ENCODE measurements around the gene PIK3C2B.
A peak's percentile ranks its signal among the peaks of the same experiment; 100 is the strongest.
"Not testable (repeated sequence)": the region's sequence is repeated elsewhere in the genome, so short reads cannot be mapped to it uniquely, and the experiment has no call there.

PIK3C2B gene, protein sequence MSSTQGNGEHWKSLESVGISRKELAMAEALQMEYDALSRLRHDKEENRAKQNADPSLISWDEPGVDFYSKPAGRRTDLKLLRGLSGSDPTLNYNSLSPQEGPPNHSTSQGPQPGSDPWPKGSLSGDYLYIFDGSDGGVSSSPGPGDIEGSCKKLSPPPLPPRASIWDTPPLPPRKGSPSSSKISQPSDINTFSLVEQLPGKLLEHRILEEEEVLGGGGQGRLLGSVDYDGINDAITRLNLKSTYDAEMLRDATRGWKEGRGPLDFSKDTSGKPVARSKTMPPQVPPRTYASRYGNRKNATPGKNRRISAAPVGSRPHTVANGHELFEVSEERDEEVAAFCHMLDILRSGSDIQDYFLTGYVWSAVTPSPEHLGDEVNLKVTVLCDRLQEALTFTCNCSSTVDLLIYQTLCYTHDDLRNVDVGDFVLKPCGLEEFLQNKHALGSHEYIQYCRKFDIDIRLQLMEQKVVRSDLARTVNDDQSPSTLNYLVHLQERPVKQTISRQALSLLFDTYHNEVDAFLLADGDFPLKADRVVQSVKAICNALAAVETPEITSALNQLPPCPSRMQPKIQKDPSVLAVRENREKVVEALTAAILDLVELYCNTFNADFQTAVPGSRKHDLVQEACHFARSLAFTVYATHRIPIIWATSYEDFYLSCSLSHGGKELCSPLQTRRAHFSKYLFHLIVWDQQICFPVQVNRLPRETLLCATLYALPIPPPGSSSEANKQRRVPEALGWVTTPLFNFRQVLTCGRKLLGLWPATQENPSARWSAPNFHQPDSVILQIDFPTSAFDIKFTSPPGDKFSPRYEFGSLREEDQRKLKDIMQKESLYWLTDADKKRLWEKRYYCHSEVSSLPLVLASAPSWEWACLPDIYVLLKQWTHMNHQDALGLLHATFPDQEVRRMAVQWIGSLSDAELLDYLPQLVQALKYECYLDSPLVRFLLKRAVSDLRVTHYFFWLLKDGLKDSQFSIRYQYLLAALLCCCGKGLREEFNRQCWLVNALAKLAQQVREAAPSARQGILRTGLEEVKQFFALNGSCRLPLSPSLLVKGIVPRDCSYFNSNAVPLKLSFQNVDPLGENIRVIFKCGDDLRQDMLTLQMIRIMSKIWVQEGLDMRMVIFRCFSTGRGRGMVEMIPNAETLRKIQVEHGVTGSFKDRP (N-terminal part only)

DNA sequence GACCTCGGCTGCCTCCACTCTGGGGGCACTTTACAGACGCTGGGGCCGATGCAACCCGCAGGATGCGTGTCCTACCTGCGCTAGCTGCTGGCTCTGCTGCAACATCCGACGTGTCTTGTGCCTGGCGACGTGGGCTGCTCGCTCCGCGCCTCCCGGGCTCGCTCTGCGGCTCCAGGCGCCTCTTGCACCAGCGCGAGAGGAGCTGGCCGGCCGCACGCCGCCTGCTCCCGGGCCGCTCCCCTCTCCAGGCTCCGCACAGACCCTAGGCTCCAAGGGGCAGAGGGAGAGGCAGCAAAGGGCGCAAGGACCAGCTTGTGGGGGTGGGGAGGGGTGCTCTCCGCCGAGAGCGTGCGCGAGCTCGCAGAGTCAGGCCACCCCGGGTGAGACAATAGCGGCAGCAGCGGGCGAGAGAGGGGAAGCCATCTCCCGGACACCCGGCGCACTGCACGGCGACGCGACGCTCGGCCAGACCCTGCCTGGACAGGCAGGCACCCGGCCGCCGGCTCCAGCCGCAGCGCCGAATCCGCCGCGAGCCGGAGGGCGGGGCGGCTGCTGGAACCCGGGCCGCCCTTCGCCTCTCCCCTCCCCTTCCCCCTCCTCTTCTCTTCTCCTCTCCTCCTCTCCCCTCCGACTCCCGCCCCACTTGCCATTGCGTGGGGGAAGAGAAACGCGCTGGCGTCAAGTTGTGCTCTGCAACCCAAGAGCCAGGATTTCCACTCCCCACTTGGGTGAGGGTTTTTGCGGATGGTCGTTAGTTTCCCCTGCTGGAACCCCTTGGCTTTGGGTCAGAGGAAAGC lies at the start of gene PIK3C2B:
PIK3C2B (minus strand) TSS at position 525 of the 797 bp plus-strand sequence. CDS start 25,003 bp downstream, outside the sequence.
- peak; percentile 76 for DNase-seq (ENCODE audit: low read depth)

DNA sequence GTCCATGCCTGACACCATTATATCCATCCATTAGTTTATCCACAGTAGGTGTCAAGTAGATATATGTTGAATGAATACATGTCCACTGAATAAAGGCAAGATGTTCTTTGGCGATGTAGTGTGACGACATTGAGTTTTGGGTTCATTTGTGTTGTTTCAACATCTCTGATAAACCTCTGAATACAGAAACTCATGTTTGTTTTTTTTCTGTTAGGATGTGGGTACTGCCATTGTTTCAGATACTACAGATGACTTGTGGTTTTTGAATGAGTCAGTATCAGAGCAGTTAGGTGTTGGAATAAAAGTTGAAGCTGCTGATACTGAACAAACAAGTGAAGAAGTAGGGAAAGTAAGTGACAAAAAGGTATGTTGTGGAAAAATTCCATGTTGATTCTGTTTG lies 49.7 kb upstream of the PIK3C2B start:
- no peak for DNase-seq (ENCODE audit: low read depth)

DNA sequence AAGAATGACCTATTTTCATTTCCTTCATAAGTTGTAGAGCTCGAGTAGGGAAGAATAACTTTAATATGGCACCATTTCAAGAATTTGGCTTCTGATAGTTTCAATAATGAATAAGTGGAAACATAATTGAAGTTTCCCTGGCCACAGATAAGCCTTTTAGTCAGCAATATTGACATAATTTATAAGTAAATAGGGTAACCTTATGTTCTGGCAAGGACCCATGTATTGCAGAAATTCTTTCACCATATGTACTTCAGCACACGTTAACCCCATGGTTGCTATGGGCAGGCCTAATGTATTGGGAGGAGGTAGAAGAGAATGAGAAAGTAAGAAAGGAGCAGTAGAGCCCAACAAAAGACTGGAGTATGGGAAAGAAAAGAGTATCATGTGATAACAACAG lies 47.0 kb upstream of the PIK3C2B start:
- DNase-seq (ENCODE audit: low read depth) = no peak

DNA sequence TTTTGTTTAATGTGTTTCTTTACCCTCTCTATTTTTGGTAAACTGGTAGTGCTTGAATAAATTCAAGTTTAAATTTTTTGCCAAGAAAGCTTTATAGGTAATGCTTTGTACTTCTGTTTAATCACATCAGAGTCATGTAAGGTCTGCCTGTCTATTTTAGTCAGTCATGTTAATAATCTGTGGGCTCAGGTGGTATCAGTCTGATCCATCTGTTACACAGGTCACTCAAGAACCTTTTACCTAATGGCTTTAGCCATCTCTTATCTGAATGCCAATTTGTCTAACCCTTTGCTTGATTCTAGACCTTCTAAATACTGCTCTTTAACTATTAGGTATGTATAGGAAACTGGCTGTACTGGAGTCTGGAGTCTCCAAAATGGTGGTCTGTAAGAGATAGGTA lies 38.2 kb upstream of the PIK3C2B start:
- DNase-seq (ENCODE audit: low read depth) = no peak

DNA sequence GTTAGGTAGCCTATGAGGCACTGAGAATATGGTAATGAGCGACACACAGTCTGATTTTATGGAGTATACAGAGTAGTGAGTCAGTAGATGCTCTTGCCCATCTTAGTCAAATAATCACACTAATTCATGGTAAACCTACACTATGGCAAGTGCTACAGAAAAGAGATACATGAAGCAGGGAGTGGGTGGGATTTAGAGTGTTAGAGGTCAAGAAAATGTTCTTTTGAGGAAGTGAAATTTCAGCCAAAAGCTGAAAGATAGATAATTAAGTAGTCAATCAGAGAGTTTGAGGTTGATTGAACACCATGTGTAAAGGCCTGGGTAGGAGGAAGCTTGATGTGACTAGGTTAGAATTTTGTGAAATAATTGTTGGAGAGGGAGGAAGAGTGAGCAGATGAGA lies 36.3 kb upstream of the PIK3C2B start:
- no peak for DNase-seq (ENCODE audit: low read depth)

DNA sequence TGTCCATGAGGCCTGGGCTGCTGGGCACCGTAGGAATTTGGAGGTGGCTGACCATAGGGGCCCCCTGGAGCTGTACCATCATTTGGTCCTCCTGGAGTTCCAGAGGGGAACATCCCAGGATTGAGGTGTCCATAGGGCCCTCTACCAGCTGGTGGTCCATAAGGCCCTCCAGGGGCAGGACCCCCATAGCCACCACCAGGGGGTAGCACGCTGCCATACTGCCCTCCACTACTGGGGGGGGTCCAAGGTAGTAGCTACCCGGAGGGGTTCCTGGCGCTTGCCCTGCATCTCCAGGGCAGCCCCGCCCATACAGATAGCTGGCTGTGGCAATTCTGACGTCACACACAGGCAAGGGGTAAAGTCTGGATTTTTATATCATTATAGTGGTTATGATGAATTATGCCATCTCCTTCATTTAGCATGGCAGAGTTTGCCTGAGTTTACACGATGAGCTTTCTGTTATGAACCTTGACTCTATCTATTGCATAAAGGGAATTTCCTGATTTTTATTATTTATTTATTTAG lies 34.8 kb upstream of the PIK3C2B start:
- DNase-seq (ENCODE audit: low read depth) = no peak

DNA sequence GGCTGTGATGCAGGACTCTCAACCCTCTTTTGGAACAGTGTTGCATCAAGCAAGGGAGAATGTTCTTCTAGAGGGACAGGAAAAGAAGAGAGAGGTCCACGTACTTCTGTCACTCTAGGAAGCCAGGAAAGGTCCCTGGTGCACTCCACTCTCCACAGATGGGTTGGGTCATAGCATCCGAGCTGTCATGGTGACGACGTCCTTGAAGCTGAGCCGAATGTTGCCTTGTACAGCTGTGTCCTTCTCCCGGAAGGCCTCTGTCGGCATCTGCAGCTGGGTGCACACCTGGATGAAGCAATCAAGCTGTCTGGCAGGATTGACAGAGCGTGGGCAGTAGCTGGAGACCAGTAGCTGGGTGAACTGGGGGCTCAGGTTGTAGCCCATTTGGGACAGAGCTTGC lies 34.1 kb upstream of the PIK3C2B start:
- DNase-seq (ENCODE audit: low read depth) = no peak

DNA sequence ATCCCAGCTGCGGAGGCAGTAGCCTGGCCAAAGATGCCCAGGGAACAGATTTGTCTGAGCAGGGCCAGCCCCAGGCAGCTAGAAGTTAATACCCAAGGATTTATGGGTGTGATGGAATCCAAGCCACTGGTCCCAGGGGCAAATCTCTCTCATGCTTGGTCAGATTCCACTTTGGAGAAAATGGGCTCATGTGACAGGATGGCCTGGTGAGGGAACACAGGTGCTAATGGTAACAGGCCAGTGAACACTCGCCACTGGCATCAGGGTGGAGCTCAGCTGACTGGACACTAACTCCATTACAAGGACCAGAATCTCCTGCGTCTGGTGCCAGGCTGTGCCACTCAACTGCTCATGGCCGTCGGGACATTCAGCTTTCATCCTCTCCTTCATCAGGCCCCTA lies 33.6 kb upstream of the PIK3C2B start:
- no peak for DNase-seq (ENCODE audit: low read depth)

DNA sequence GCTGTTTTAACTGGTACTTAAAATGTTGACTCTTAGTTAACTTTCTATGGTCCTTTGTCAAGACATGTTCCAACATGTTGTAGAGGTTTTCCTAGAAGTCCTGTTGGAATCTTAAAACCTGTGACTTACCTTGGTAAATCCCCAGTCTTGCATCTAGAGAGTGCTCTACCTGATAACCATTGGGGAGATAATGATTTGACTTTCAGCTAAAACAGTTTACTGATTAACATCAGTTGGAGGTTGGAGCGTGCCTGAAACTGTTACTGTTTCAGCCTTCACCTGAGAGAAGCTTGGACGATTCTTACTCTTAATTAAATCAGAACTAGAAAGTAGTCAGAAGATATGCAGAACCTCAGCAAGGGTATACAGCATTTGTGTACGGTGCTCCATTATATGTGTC lies 30.4 kb upstream of the PIK3C2B start:
- no peak for DNase-seq (ENCODE audit: low read depth)

DNA sequence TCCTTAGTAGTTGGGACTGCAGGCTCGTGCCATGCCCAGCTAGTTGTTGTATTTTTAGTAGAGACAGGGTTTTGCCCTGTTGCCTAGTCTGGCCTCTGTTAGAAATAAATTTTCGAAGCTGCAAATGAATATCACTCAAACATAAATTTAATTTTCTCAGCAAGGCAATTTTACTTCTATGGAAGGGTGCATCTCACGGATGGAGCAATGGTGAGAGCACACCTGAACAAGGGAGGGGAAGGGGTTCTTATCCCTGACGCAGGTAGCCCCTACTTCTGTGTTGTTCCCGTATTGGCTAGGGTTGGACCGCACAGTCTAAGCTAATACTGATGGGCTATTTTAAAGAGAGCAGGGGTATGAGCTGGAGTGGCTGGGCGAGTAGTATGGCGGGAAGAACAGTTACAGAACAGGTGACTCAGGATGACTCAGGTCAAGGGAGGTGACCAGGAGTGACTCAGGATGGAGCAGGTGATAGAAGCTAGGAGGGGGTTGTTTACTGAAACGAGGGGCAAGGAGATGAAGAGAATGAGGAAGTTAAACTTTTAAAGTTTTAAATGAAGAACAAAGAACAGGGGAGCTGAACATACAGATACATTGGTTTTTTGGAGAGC lies 29.1 kb upstream of the PIK3C2B start:
- DNase-seq (ENCODE audit: low read depth) = no peak

DNA sequence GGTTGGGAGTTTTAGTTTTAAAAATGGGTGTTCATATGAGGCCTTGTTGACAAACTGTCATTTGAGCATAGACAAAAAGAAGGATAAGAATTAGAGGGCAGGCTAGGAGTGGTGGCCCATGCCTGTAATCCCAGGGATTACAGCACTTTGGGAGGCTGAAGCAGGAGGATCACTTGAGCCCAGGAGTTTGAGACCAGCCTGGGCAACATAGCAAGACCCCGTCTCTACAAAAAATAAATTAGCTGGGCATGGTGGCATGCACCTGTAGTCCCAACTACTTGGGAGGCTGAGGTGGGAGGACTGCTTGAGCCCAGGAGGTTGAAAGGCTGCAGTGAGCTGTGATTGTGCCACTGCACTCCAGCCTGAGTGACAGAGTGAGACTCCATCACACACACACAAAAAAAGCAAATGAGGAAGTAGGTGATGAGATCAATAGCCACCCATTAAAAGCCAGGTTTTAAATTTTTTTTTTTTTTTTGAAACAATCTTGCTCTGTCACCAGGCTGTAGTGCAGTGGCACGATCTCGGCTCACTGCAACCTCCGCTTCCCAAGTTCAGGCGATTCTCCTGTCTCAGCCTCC lies 27.4 kb upstream of the PIK3C2B start:
- not testable (repeated sequence) for DNase-seq (ENCODE audit: low read depth)

DNA sequence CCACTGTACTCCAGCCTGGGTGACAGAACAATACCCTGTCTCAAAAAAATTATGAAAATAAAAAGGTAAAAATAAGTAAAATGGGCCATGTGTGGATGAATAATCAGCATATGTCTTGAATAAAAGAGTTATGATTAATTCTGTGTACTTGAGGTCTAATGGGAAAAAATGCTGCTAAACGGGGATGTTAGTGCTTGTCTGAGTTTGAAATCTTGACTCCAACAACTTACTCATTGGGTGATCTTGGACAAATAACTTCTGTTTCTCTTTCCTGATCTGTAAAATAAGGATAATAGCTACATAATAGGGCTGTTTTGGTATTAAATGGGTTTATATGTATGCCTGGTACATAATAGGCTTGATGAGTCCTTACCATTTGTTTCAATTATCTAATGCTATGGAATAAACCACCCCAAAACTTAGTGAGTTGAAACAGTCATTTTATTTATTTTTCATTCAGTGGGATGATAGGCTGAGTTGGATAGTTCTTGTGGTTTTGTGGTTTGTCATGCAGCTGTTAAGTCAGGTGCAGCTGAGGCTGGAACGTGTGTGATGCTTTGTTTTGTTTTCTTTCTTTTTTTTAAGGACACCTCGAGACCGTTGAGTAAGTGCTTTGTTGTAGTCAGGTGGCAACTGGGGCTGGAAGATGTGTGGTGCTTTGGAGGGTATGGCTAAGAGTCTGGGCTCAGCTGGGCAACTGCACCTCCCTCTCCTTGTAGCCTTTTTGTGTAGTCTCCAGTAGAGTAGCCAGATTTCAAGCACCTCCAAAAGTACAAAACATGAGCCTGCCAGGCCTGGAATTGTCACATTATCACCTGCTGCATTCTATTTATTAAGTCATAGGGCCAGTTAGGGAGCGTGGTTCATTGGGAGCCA lies 26.5 kb upstream of the PIK3C2B start:
- DNase-seq (ENCODE audit: low read depth) = no peak

DNA sequence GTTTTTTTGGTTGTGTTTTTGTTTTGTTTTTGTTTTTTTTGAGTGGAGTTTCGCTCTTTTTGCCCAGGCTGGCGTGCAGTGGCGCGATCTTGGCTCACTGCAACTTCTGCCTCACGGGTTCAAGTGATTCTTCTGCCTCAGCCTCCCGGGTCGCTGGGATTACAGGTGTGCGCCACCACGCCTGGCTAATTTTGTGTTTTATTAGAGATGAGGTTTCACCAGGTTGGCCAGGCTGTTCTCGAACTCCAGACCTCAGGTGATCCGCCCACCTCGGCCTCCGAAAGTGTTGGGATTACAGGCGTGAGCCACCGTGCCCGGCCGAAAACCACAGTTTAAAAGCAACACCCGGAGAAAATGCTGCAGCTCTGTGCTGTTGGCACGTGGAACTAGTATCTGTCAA lies 22.8 kb upstream of the PIK3C2B start:
- DNase-seq (ENCODE audit: low read depth) = not testable (repeated sequence)

DNA sequence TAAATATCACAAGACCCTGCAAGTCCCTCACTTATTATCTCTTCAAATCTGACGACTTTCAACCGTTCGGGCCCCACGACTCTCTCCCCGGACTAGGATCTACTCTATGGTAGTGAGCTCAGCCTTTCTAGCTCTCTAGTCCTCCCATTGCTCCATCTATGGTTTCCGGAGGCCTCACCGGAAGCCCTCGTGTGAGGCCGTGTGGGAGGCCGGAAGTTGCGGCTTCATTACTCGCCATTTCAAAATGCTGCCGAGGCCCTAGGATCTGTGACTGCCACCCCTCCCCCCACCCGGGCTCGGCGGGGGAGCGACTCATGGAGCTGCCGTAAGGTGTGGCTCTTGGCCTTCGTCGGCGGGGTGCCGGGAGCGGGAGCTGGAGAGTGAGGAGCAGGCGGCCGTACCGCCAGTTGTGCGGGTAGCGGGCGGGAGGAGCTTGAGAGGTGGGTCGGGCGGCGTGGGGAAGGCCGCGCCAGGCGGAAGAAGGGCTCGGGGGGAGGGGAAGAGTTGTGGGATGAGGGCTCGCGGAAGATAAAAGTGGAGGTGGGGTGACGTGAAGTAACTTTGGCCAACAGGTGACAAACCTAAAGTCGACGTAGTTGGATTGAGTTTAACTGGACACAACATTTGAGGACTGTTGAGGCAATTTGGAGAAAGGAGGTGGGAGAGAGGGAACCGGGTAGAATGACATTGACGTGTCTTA lies 21.7 kb upstream of the PIK3C2B start, which contains the start of gene MDM4:
MDM4 (plus strand) TSS at position 227 of the 700 bp plus-strand sequence. CDS start 9,113 bp downstream, outside the sequence.
- peak; percentile 98 for DNase-seq (ENCODE audit: low read depth)

DNA sequence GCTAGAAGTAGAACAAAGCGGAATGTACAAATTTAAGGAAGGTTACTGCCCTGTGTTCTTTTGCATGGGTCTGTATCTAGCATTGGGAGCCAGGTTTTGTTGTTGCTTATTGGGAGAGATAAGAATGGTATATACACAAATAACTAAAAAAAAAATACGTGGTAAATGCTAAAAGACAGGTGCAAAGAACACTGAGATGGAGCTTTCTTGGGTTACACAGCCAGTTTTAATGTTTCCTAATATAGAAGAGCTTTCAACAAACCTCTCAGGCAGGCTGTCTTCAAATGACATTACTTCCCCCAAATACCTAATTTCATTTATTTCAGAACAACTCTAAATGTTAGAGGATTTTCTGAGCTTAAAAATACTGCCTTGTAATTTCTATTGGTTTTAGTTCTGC lies 20.2 kb upstream of the PIK3C2B start:
- no peak for DNase-seq (ENCODE audit: low read depth)

DNA sequence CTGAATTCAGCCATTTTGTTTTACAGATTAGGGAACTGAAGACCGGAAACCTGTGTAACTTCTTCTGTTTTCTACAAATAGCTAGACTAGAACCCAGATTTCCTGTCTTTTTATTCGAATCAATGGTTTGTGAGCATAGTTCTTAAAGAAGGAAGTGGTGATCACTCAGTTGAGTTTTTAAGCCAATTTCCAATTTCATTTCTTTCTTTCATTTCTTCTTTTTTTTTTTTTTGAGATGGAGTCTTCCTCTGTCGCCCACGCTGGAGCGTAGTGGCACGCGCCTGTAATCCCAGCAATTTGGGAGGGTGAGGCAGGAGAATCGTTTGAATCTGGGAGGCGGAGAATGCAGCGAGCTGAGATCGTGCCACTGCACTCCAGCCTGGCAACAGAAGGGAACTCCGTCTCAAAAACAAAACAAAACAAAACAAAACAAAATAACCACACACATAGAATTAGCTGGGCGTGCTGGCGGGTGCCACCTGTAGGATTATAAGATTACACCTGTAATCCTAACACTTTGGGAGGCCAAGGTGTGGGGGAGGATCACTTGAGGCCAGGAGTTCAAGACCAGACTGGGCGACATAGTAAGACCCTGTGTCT lies 18.6 kb upstream of the PIK3C2B start:
- no peak for DNase-seq (ENCODE audit: low read depth)

DNA sequence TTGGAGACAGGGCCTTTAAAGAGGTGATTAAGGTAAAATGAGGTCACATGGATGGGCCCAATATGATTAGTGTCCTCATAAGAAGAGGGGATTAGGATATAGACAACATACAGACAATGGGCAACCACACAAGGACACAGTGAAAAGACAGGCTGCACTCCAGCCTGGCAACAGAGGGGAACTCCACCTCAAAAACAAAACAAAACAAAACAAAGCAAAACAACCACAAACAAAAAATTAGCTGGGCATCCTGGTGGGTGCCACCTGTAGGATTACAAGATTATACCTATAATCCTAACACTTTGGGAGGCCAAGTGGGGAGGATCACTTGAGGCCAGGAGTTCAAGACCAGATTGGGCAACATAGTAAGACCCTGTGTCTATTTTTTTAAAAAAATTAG lies 16.8 kb upstream of the PIK3C2B start:
- no peak for DNase-seq (ENCODE audit: low read depth)

DNA sequence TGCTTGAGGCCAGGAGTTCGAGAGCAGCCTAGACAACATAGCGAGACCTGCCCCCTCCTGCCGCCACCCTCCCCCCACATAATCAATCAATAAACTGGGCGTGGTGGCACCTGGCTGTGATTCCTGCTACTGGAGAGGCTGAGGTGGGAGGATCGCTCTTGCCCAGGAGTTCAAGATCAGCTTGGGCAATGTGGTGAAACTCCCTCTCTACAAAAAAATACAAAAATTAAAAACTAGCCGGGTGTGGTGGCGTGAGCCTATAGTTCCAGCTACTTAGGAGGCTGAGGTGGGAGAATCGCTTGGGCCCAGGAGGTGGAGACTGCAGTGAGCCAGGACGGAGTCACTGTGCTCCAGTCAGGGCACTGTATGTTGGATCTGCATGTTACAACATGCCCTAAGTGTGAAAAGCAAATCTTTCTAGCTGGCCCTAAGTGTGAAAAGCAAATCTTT lies 14.6 kb upstream of the PIK3C2B start:
- no peak for DNase-seq (ENCODE audit: low read depth)
